ENCODE measurements around the gene MRPL53. TPM values are rescaled to one million over a fixed set of nuclear protein-coding genes. Genes with fewer than 3 reads are reported as not detected.
A peak's percentile ranks its signal among the peaks of the same experiment; 100 is the strongest.
"Not testable (repeated sequence)": the region's sequence is repeated elsewhere in the genome, so short reads cannot be mapped to it uniquely, and the experiment has no call there.

MRPL53 gene
- total RNA-seq, 1 experiment from 2014 or later: 102 TPM

GRCh38 chr2:74444498-74445318, 27.8 kb downstream of the MRPL53 start:
- H3K4me1 ChIP-seq: peaks cover 29% of the 10 kb centered on the region
- no peak for TF ChIP-seq CTCF (IDR thresholded peaks at IDR 0.05; ENCODE audit: insufficient read depth in 1 of 2, low read depth in 1 of 2, low read length in 1 of 2, severe bottlenecking in 1 of 2, unreplicated experiment in 1 of 2)
- Mint-ChIP-seq H3K9me3 (ENCODE audit: unreplicated experiment) (no peaks in the 10 kb centered on the region), H3K27me3 (ENCODE audit: insufficient read depth, unreplicated experiment) (no peaks in the 10 kb centered on the region), H3K36me3 (ENCODE audit: insufficient read depth, unreplicated experiment) (peaks cover 32% of the 10 kb centered on the region), H3K4me1 (ENCODE audit: low read depth, unreplicated experiment) (peaks cover 16% of the 10 kb centered on the region), H3K27ac (ENCODE audit: unreplicated experiment) (no peak overlapping the region), H3K4me3 (ENCODE audit: unreplicated experiment) (no peak overlapping the region)
- H3K36me3 ChIP-seq (ENCODE audit: control insufficient read depth, insufficient read depth, low read length): no peaks in the 10 kb centered on the region; the same call in none of the 2 replicates
- H3K27me3 ChIP-seq (replicated peaks; ENCODE audit: control insufficient read depth, insufficient read depth, low read length): no peaks in the 10 kb centered on the region
- DNase-seq: no peak
- POLR2A ChIA-PET: no interaction called here
- no TSS peak for BruUV-seq (replicated peaks)
- CTCF ChIA-PET: no interaction called here
- H3K4me3 ChIP-seq (ENCODE audit: low read depth, low read length): no peak overlapping the region
- intact Hi-C loops (cut with micrococcal nuclease; ENCODE audit: unreplicated experiment): no loop called here
- H3K9me3 ChIP-seq: no peaks in the 10 kb centered on the region

GRCh38 chr2:74442483-74443297, 29.8 kb downstream of the MRPL53 start:
- H3K36me3 ChIP-seq (ENCODE audit: control insufficient read depth, insufficient read depth, low read length); H3K9me3 ChIP-seq; H3K27me3 ChIP-seq (replicated peaks; ENCODE audit: control insufficient read depth, insufficient read depth, low read length); H3K27me3 Mint-ChIP-seq (ENCODE audit: insufficient read depth, unreplicated experiment); BruUV-seq (replicated peaks); H3K9me3 Mint-ChIP-seq (ENCODE audit: unreplicated experiment); DNase-seq: not testable (repeated sequence)
- Mint-ChIP-seq H3K36me3 (ENCODE audit: insufficient read depth, unreplicated experiment) (peaks cover 49% of the 10 kb centered on the region), H3K27ac (ENCODE audit: unreplicated experiment) (peak overlapping the region; percentile 99), H3K4me1 (ENCODE audit: low read depth, unreplicated experiment) (peaks cover 21% of the 10 kb centered on the region), H3K4me3 (ENCODE audit: unreplicated experiment) (peak overlapping the region; percentile 97)
- intact Hi-C loops (cut with micrococcal nuclease; ENCODE audit: unreplicated experiment): loop anchor here (1.0 kb wide), 2 partner anchors 12 to 16 kb away; partner anchors contain the start of gene WBP1
- POLR2A ChIA-PET: interaction anchor here (0.5 to 1.1 kb wide), 7 partner anchors 10 to 51 kb away, joined by 3 to 25 read pairs (median 7); partner anchors contain the start of genes INO80B and WBP1
- CTCF ChIA-PET: interaction anchor here (0.6 to 1.2 kb wide), 4 partner anchors 12 to 19 kb away, joined by 3 to 8 read pairs (median 5); partner anchors contain the start of genes INO80B and WBP1
- peak overlapping the region; percentile 94 for H3K4me3 ChIP-seq (ENCODE audit: low read depth, low read length)
- peaks cover 28% of the 10 kb centered on the region for H3K4me1 ChIP-seq

DNA sequence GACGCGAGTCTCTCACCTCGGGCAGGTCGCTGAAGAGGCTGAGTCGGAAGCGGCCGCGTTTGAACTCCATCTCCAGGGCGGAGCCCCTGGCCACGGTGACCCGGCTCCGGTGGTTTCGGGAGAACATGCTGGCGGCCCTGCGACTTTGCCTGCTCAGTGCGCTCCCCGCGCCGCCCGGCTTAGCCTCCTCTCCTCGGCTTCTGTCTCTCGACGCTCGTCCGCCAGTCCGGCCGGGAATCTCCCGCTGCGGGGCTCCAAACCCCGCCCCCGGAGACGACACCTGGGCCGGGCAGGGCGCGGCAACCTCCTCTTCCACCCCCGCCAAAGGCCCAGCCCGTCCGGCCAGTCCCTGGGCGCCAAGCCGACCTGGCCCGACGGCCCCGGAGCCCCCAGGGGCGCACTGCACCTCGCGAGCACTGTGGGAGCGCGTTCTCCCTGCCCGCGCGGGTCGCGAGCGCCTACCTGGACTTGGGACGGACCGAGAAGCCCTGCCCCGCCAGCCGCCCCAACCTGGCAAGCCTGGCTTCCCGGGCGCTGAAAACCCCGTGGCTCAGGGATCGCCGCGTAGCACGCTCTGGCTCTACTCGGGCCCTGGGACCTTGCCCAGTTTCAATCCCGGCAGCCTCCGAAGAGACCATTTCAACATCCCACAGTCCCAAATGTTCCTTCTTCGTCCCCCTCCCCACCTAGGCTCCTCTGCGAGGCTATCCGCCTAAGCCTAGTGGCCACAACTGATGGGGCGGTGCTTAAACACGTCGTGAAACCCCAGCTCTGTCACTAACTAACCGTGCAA, 30.6 kb downstream of the MRPL53 start, which contains the start of gene RTKN:
Gene RTKN, minus strand, starts transcription at position 248 of the 793 bp plus-strand sequence. Its CDS starts 121 bp downstream, at position 127.
- peaks cover 20% of the 10 kb centered on the region for H3K4me1 ChIP-seq
- peaks cover 13% of the 10 kb centered on the region for H3K4me1 Mint-ChIP-seq (ENCODE audit: low read depth, unreplicated experiment)
- peaks cover 5% of the 10 kb centered on the region for H3K36me3 ChIP-seq (ENCODE audit: control insufficient read depth, insufficient read depth, low read length)
- ChIA-PET POLR2A (interaction anchor here (0.5 to 1.1 kb wide), 7 partner anchors 11 to 51 kb away, joined by 3 to 25 read pairs (median 7); partner anchors contain the start of genes INO80B and WBP1), CTCF (interaction anchor here (0.6 to 1.2 kb wide), 4 partner anchors 13 to 19 kb away, joined by 3 to 8 read pairs (median 5); partner anchors contain the start of genes INO80B and WBP1)
- H3K9me3 ChIP-seq: no peaks in the 10 kb centered on the region
- H3K4me3 ChIP-seq (ENCODE audit: low read depth, low read length): peak within 1 kb of the TSS; percentile 94
- H3K9me3 Mint-ChIP-seq (ENCODE audit: unreplicated experiment): no peaks in the 10 kb centered on the region
- peak within 1 kb of the TSS; percentile 99 for H3K27ac Mint-ChIP-seq (ENCODE audit: unreplicated experiment)
- peak in 1 of 2 experiments; percentile 2 for TF ChIP-seq CTCF (IDR thresholded peaks at IDR 0.05; ENCODE audit: insufficient read depth in 1 of 2, low read depth in 1 of 2, low read length in 1 of 2, severe bottlenecking in 1 of 2, unreplicated experiment in 1 of 2)
- H3K27me3 Mint-ChIP-seq (ENCODE audit: insufficient read depth, unreplicated experiment): no peaks in the 10 kb centered on the region
- BruUV-seq (replicated peaks): TSS peak; percentile 69
- intact Hi-C loops (cut with micrococcal nuclease; ENCODE audit: unreplicated experiment): loop anchor here (1.0 to 2.0 kb wide), 3 partner anchors 12 to 17 kb away; partner anchors contain the start of gene WBP1
- peak within 1 kb of the TSS; percentile 97 for H3K4me3 Mint-ChIP-seq (ENCODE audit: unreplicated experiment)
- H3K36me3 Mint-ChIP-seq (ENCODE audit: insufficient read depth, unreplicated experiment): peaks cover 48% of the 10 kb centered on the region
- peak; percentile 89 to 92 for DNase-seq
- H3K27me3 ChIP-seq (replicated peaks; ENCODE audit: control insufficient read depth, insufficient read depth, low read length): no peaks in the 10 kb centered on the region

Data from Caco-2 (cell line).